MG63 (cell line): ENCODE results near the gene CDO1. TPM values are rescaled to one million over a fixed set of nuclear protein-coding genes. Genes with fewer than 3 reads are reported as not detected.

ENCODE experiments used
- DNase-seq: peaks from one replicate; pipeline ENCODE4 v3.0.0-alpha.2; 2020
- H3K27me3 ChIP-seq: fragments of 250-450 bp; sonication (Bioruptor Pico); 2 replicates; pipeline ENCODE4 v1.5.1; 2020; ENCODE audit warnings: mild to moderate bottlenecking, moderate library complexity
- H3K36me3 ChIP-seq: fragments of 250-450 bp; sonication (Bioruptor Pico); 2 replicates; pipeline ENCODE4 v1.5.1; 2020; ENCODE audit warnings: mild to moderate bottlenecking, moderate library complexity
- H3K4me3 ChIP-seq: fragments of 250-450 bp; sonication (Bioruptor Pico); 2 replicates; pipeline ENCODE4 v1.5.1; 2020; ENCODE audit warnings: mild to moderate bottlenecking, moderate library complexity
- H3K9me3 ChIP-seq: fragments of 250-450 bp; sonication (Bioruptor Pico); 2 replicates; pipeline ENCODE4 v1.5.1; 2020; ENCODE audit warnings: mild to moderate bottlenecking, moderate library complexity
- total RNA-seq: library from RNA; depleted of rRNA; stranded (reverse); fragments of >200 nt; shearing (Covaris generic); gene quantifications from 2 replicates; pipeline ENCODE4 v1.2.3, GENCODE V29; 2014; ENCODE audit warnings: low replicate concordance; rRNA removed

CDO1 gene
- total RNA-seq, result not detected in 2 replicates

DNA sequence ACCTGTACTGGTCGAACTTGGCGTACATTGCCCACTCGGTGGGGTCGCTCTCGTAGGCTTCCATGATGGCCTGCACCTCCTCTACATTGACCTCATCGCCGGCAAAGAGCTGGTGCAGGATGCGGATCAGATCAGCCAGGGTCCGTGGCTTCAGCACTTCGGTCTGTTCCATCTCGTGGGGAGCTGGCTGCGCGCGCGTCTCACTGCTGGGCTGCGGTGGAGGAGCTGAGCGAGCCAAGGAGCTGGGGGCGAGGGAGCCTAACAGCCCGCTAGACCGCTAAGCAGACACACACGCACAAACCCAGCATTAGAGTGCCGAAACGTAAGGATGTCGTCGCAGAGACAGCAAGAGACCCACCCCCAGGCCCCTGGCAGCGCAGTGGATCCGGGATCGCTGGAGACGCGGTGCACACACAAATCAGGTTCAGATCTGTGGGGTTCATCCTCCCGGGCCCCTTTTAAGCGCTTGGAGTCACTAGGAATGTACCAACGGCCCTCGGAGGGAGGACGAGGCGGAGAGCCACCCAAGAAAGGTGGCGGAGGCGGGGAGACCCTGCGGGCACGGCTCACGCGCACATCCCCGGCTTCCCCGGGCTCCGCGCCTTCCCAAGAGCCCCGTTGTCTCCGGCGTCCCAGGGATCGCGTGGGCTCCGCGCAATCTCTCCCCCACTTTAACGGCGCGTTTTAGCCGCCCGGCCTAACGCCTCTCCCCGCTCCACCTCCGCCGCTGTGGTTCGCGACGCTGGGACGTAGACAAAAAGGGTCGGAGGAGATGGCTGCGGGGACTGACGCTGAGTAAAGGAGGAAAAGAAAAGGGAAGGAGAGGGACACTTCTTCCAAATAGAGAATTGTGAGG, at the start of gene CDO1:
Gene CDO1 (minus strand): TSS at position 434 of the 856 bp plus-strand sequence. CDS start 262 bp downstream, at position 172.
- peaks cover 76% of the 10 kb centered on the region for H3K27me3 ChIP-seq
- peak; percentile 57 for DNase-seq
- H3K36me3 ChIP-seq, result no peaks in the 10 kb centered on the region
- peak within 1 kb of the TSS; percentile 28 for H3K4me3 ChIP-seq
- no peaks in the 10 kb centered on the region for H3K9me3 ChIP-seq

DNA sequence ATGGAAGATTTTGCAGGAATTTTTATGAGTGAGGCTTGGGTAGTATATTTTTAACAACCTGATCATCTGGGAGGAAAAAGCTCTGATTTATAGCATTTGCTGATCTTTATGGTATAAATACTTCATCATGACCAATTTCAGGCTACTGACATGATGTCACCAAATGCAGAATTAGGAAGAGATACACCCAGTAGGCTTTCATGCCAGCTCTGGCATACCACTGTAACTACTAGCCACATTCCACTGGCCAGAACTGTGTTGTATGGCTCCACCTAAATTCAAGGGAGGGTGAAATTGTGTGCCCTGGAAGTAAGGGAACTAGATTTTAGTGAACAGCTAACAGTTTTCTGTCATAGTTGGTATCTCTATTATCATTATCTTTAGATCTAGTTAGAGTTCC, 42.9 kb upstream of the CDO1 start:
- DNase-seq, result peak; percentile 71
- Histone ChIP-seq H3K36me3 (no peaks in the 10 kb centered on the region), H3K9me3 (0 out of 2 replicates have a peak, but pooled peaks cover 2% of the 10 kb centered on the region), H3K27me3 (no peaks in the 10 kb centered on the region), H3K4me3 (no peak overlapping the region)

DNA sequence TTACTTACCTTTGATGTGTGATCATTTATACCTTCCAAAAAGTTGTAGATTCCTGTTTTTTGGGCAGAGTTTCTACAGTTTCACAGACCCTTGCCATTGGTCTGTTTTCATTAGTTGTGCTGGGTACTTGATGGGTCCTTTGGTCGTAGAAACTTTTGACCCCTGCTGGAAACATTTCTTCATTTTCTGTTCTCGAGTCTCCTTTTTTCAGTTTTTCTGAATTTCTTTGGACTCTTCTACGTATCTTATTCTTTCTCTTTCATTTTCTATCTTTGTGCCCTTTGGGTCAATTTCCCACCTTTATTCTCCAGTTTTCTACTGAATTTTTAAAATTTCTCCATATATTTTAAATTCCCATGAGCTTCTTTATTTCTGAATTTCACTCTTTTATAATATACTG, 41.9 kb upstream of the CDO1 start:
- peaks cover 3% of the 10 kb centered on the region for H3K9me3 ChIP-seq
- H3K27me3 ChIP-seq, result no peaks in the 10 kb centered on the region
- no peak for DNase-seq
- H3K36me3 ChIP-seq, result no peaks in the 10 kb centered on the region
- H3K4me3 ChIP-seq, result no peak overlapping the region

- no peak for DNase-seq
- no peaks in the 10 kb centered on the region for H3K36me3 ChIP-seq
- peaks cover 3% of the 10 kb centered on the region for H3K9me3 ChIP-seq
- H3K27me3 ChIP-seq, result no peaks in the 10 kb centered on the region
- H3K4me3 ChIP-seq, result no peak overlapping the region
These were observed 41.3 kb upstream of the CDO1 start for GRCh38 chr5:115857626-115858349.

DNA sequence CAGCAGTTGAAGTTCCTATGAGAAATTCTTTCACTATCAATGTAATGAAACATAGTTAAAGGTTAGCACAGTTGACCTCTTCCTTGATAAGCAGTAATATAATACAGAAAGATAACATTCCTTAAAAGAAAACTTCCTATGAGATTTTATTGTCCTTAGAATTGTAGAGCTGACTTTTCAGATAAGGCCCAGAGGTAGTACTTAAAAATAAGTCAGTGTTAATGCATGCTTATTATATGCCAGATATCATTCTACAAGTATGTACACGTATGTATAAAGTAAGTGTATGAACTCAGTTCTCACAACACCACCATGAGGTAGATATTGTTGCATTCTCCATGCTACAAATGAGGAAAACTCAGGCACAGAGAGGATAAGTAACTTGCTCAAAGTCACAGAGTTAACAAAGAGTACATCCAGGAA, 40.6 kb upstream of the CDO1 start:
- peaks cover 3% of the 10 kb centered on the region for H3K9me3 ChIP-seq
- H3K36me3 ChIP-seq, result no peaks in the 10 kb centered on the region
- DNase-seq, result no peak
- H3K27me3 ChIP-seq, result no peaks in the 10 kb centered on the region
- H3K4me3 ChIP-seq, result no peak overlapping the region

DNA sequence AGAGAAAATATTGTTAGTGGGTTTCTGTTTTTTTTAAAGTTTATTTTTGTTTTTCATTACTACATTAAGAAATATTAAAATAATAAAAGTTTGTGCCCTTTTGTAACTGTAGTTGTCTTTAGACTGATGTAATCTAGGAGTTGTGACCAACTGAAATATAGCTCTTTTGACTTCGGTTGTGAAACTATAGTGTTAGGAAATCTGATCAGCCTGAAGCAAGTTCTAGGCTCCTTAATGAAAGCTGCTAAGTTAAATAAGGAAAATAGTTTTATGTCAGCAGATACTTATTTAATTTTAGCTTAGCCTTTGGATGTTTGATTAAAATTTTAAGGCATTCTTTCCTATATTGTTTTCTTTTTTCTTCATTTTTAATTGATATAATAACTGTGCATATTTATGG, 39.5 kb upstream of the CDO1 start:
- Histone ChIP-seq H3K4me3 (no peak overlapping the region), H3K27me3 (no peaks in the 10 kb centered on the region), H3K36me3 (no peaks in the 10 kb centered on the region), H3K9me3 (peaks cover 3% of the 10 kb centered on the region)
- no peak for DNase-seq

DNA sequence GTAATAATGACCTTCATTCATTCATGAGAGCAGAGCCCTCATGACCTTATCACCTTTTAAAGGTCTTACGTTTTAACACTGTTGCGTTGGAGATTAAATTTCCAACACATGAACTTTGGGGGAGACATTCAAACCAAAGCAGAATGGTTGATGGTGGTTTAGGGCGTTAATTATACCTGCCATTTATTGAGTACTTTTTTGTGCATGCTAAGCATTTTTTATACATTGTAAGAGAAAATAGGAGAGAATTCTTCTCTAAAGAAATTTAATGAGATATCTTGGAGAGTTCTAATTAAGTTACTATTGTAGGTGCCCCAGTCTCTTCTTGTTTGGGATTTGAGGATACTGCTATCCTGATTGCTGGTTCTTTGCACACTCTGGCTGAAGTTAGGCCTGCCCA, 37.7 kb upstream of the CDO1 start:
- Histone ChIP-seq H3K27me3 (no peaks in the 10 kb centered on the region), H3K36me3 (0 out of 2 replicates have a peak, but pooled peaks cover 2% of the 10 kb centered on the region), H3K9me3 (peaks cover 3% of the 10 kb centered on the region), H3K4me3 (no peak overlapping the region)
- no peak for DNase-seq

GRCh38 chr5:115850744-115851416, 34.4 kb upstream of the CDO1 start:
- no peak overlapping the region for H3K4me3 ChIP-seq

DNA sequence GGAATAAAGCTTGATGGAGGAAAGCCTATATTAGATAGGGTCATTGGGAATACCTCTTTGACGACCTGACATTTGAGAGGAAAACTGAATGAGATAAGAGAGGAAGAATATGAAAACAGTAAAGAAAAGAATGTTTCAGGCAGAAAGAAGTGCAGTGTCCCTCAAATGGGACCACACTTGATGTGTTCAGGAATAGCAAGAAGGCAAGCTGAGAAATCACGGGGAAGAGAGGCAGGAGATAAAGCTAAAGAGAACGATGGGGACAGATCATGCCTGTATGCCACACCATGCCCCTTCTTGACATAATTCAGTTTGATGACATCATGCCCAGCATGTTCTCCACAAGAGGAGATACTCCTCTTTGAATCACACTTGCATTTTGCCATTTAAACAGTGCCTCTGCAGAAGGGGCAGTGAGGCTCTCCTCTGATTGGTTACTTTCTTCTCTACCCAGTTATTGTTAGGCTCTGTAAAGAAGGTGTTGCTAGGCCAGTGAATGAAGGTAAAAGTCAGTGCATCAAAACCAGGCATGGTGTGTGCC, 32.9 kb upstream of the CDO1 start:
- Histone ChIP-seq H3K9me3 (peaks cover 3% of the 10 kb centered on the region), H3K36me3 (0 out of 2 replicates have a peak, but pooled peaks cover 2% of the 10 kb centered on the region), H3K4me3 (no peak overlapping the region), H3K27me3 (no peaks in the 10 kb centered on the region)
- DNase-seq, result no peak

More at GRCh38 chr5:115850744-115851416, 34.4 kb upstream of the CDO1 start:
- DNase-seq, result no peak
- H3K36me3 ChIP-seq, result 0 out of 2 replicates have a peak, but pooled peaks cover 2% of the 10 kb centered on the region
- no peaks in the 10 kb centered on the region for H3K27me3 ChIP-seq
- peaks cover 3% of the 10 kb centered on the region for H3K9me3 ChIP-seq

DNA sequence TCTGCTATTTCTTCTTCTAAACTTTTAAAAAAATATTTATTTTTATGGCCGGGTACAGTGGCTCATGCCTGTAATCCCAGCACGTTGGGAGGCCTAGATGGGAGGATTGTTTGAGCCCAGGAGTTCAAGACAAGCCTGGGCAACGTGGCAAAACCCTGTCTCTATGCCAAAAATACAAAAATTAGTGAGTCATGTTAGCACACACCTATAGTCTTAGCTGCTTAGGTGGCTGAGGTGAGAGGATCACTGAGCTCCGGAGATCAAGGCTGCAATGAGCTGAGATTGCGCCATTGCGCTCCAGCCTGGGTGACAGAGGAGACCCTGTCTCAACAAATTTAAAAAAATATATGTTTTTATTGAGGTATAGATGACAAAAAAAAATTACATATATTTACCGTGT, 30.8 kb upstream of the CDO1 start:
- H3K4me3 ChIP-seq, result no peak overlapping the region
- H3K27me3 ChIP-seq, result no peaks in the 10 kb centered on the region
- DNase-seq, result no peak

DNA sequence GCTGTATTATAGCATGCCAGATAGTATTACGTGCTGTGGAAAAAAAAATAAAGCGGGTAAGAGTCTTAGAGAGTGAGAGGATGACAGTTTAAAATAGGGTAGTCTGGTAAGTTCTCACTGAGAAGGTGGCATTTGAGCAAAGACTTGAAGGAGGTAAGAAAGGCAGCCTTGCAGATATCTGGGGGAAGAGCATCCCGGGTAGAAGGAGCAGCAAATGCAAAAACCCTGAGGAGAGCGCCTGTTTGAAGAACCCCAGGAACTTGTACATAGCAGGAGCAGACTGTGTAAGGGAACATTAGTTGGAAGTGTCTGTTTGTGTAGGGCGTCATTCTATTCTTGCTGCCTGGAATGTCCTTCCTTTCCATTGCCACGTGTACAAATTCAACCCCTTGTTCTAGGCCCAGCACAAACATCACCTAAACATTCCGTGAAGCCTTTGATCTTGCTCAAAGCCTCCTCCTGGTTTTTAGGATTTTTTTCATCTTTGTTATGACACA, 27.9 kb upstream of the CDO1 start:
- Histone ChIP-seq H3K9me3 (no peaks in the 10 kb centered on the region), H3K27me3 (no peaks in the 10 kb centered on the region), H3K4me3 (peak overlapping the region; percentile 88), H3K36me3 (no peaks in the 10 kb centered on the region; the same call in 1 of the 2 replicates)
- no peak for DNase-seq

More for the DNA sequence above, 30.8 kb upstream of the CDO1 start:
- Histone ChIP-seq H3K9me3 (no peaks in the 10 kb centered on the region; the same call in 1 of the 2 replicates), H3K36me3 (0 out of 2 replicates have a peak, but pooled peaks cover 2% of the 10 kb centered on the region)

GRCh38 chr5:115843444-115844130, 27.1 kb upstream of the CDO1 start:
- Histone ChIP-seq H3K27me3 (no peaks in the 10 kb centered on the region), H3K9me3 (no peaks in the 10 kb centered on the region), H3K36me3 (peaks cover 2% of the 10 kb centered on the region; the same call in 1 of the 2 replicates), H3K4me3 (peak overlapping the region; percentile 88)
- no peak for DNase-seq

GRCh38 chr5:115842952-115843351, 26.5 kb upstream of the CDO1 start:
- no peaks in the 10 kb centered on the region for H3K27me3 ChIP-seq
- peak overlapping the region; percentile 88 for H3K4me3 ChIP-seq
- H3K9me3 ChIP-seq, result no peaks in the 10 kb centered on the region
- peaks cover 8% of the 10 kb centered on the region for H3K36me3 ChIP-seq
- no peak for DNase-seq

DNA sequence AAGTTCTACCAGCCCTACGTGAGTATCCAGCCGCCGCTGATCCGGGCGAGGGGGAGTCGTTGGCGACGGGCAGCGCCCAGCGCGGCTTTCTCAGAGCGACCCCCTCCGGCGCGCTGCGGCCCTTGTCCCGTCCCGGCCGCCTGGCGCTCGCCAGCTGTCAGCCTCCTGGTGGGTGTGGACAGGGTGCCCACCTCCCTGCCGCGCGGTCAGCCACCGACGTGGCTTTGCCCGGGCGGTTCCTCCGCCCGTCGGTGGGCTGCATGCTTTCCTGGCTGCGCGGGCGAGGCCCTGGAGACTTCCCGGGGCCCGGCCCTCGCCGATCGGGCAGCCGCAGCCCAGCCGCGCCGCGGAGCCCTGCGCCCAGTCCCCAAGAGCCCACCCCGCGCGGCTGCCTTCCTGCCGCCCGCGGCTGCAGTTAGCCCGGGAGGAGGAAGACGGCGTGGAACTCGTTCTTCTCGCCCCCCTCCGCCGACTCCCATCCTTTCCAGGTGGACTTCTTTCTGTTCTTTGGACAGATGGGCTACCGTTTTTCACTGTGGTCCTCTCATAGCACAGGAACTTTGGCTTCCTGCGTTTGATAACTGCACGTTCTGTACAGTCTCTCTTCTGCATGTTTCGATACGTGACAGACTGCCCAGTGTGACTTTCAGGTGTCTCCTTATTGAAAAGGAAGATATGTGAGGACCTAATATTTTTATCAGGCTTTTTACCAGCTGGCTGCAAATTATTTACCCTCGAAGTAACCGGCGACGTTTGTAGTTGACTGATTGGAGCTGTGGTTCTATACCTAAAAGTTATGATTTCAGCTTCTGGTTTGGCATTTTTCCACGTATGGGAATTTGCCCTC, 25.9 kb upstream of the CDO1 start:
- Histone ChIP-seq H3K9me3 (no peaks in the 10 kb centered on the region), H3K36me3 (peaks cover 14% of the 10 kb centered on the region), H3K27me3 (no peaks in the 10 kb centered on the region), H3K4me3 (peak overlapping the region; percentile 88)
- DNase-seq, result peak; percentile 82
